Tibial nerve (tissue), 4 donors: ENCODE results near the gene RBM41. TPM values are rescaled to one million over a fixed set of nuclear protein-coding genes. Genes with fewer than 3 reads are reported as not detected.

ENCODE experiments used
- DNase-seq, 2 donors: peaks; one replicate each; pipeline ENCODE4 v3.0.0-alpha.2; 2019; ENCODE audit warnings: low spot score in 2 of 2
- H3K27ac ChIP-seq, 4 donors: fragments of 200-600 bp; sonication (generic) in 3 of 4; one replicate each; pipeline ENCODE4 v1.5.1; 2017 to 2019; ENCODE audit warnings: mild to moderate bottlenecking in 1 of 4
- H3K27me3 ChIP-seq, 2 donors: fragments of 200-600 bp; sonication (generic) in 1 of 2; one replicate each; pipeline versions ENCODE4 v1.5.1 to v1.6.0; 2017 to 2019
- H3K36me3 ChIP-seq, 3 donors: fragments of 200-600 bp; sonication (generic); one replicate each; pipeline ENCODE4 v1.5.1; 2018 to 2019
- H3K4me1 ChIP-seq, 4 donors: fragments of 200-600 bp; sonication (generic) in 3 of 4; one replicate each; pipeline ENCODE4 v1.5.1; 2017 to 2019
- H3K4me3 ChIP-seq, 4 donors: fragments of 200-600 bp; sonication (generic) in 3 of 4; one replicate each; pipeline ENCODE4 v1.5.1; 2017 to 2019; ENCODE audit warnings: mild to moderate bottlenecking in 1 of 4, moderate library complexity in 1 of 4
- H3K9me3 ChIP-seq, 4 donors: fragments of 200-600 bp; sonication (generic) in 3 of 4; one replicate each; pipeline ENCODE4 v1.5.1; 2017 to 2019
- CTCF ChIP-seq, 5 experiments: fragments of 200-600 bp in 3 of 5; fragments of 450-650 bp in 2 of 5; sonication (generic) in 3 of 5; IDR thresholded peaks; one replicate each; pipeline ENCODE4 v1.5.1; 2016 to 2019; ENCODE audit warnings: antibody characterized with exemption in 5 of 5, mild to moderate bottlenecking in 3 of 5, moderate library complexity in 2 of 5
- EP300 ChIP-seq, 2 donors: sonication (generic); formaldehyde crosslinking; IDR thresholded peaks; one replicate each; pipeline ENCODE4 v1.6.1; 2017; ENCODE audit warnings: antibody characterized with exemption in 2 of 2, mild to moderate bottlenecking in 1 of 2
- POLR2A ChIP-seq, 2 donors: fragments of 450-650 bp; IDR thresholded peaks; one replicate each; pipeline ENCODE4 v1.6.1; 2017; ENCODE audit warnings: antibody characterized with exemption in 2 of 2, mild to moderate bottlenecking in 2 of 2, moderate library complexity in 2 of 2
- WGBS, 2 donors: methylation state at CpG; one replicate each; pipeline ENCODE4 v1.1.5; 2018; 5-methylcytosine and 5-hydroxymethylcytosine counted together
- total RNA-seq, 4 donors: library from RNA; depleted of rRNA; stranded (reverse); fragments of >200 nt; gene quantifications; one replicate each; pipeline ENCODE4 v1.1.0, GENCODE V29; 2016

Gene RBM41
- total RNA-seq, 4 donors from 2014 or later, result 10.8 to 19.7 (median 16.6) TPM

- Histone ChIP-seq H3K4me3 (no peak overlapping the region), H3K36me3 (no peaks in the 10 kb centered on the region), H3K9me3 (no peaks in the 10 kb centered on the region), H3K27ac (no peak overlapping the region), H3K4me1 (no peaks in the 10 kb centered on the region), H3K27me3 (peaks cover 0 to 19% of the 10 kb centered on the region in 2 donors)
- DNase-seq, result no peak
- no peak for TF ChIP-seq POLR2A (IDR thresholded peaks at IDR 0.05)
- no peak for TF ChIP-seq EP300 (IDR thresholded peaks at IDR 0.05)
- no peak for TF ChIP-seq CTCF (IDR thresholded peaks at IDR 0.05)
These were observed 5.1 kb upstream of the RBM41 start for GRCh38 chrX:107123750-107124149.

- H3K4me3 ChIP-seq, result peak overlapping the region in 2 of 4 donors; percentile 60 to 69
- 80 to 93% methylated on average over 1 of the region's 1 CpG for WGBS, 2 donors
- H3K27me3 ChIP-seq, result peaks cover 0 to 12% of the 10 kb centered on the region in 2 donors
- H3K4me1 ChIP-seq, result peaks cover 0 to 12% (median 2%) of the 10 kb centered on the region in 4 donors
- H3K9me3 ChIP-seq, result no peaks in the 10 kb centered on the region
- no peak for DNase-seq
- TF ChIP-seq EP300 (IDR thresholded peaks at IDR 0.05), result no peak
- TF ChIP-seq POLR2A (IDR thresholded peaks at IDR 0.05), result no peak
- TF ChIP-seq CTCF (IDR thresholded peaks at IDR 0.05), result no peak
- peaks cover 0 to 12% (median 0%) of the 10 kb centered on the region in 3 donors for H3K36me3 ChIP-seq
- H3K27ac ChIP-seq, result peak overlapping the region in 1 of 4 donors; percentile 75
These were observed 661 bp upstream of the RBM41 start for GRCh38 chrX:107119283-107119682.

- no peak for DNase-seq
- Histone ChIP-seq H3K4me3 (peak overlapping the region; percentile 37 to 69 (median 60)), H3K36me3 (peaks cover 0 to 25% (median 0%) of the 10 kb centered on the region in 3 donors), H3K4me1 (peaks cover 0 to 12% (median 2%) of the 10 kb centered on the region in 4 donors), H3K9me3 (no peaks in the 10 kb centered on the region), H3K27me3 (peaks cover 0 to 12% of the 10 kb centered on the region in 2 donors), H3K27ac (peak overlapping the region in 3 of 4 donors; percentile 35 to 84 (median 75))
- TF ChIP-seq EP300 (IDR thresholded peaks at IDR 0.05), result no peak
- TF ChIP-seq CTCF (IDR thresholded peaks at IDR 0.05), result no peak
- TF ChIP-seq POLR2A (IDR thresholded peaks at IDR 0.05), result no peak
- WGBS, 2 donors, result 0 to 38% methylated on average over 2 to 8 of the region's 8 CpGs
These were observed 665 bp downstream of the RBM41 start for GRCh38 chrX:107117993-107118321.

- peaks cover 0 to 22% (median 0%) of the 10 kb centered on the region in 3 donors for H3K36me3 ChIP-seq
- H3K4me1 ChIP-seq, result no peaks in the 10 kb centered on the region
- no peaks in the 10 kb centered on the region for H3K9me3 ChIP-seq
- TF ChIP-seq EP300 (IDR thresholded peaks at IDR 0.05) (no peak), POLR2A (IDR thresholded peaks at IDR 0.05) (no peak), CTCF (IDR thresholded peaks at IDR 0.05) (no peak)
- H3K27ac ChIP-seq, result no peak overlapping the region
- DNase-seq, result no peak
- H3K27me3 ChIP-seq, result no peaks in the 10 kb centered on the region
- no peak overlapping the region for H3K4me3 ChIP-seq
- 77 to 91% methylated on average over 1 of the region's 1 CpG for WGBS, 2 donors
These were observed 11.2 kb downstream of the RBM41 start for GRCh38 chrX:107107459-107107858.

- Histone ChIP-seq H3K27ac (no peak overlapping the region), H3K4me3 (no peak overlapping the region), H3K9me3 (no peaks in the 10 kb centered on the region), H3K4me1 (no peaks in the 10 kb centered on the region), H3K36me3 (no peaks in the 10 kb centered on the region), H3K27me3 (no peaks in the 10 kb centered on the region)
- WGBS, 2 donors, result 10% methylated on average over 1 of the region's 1 CpG
- no peak for TF ChIP-seq CTCF (IDR thresholded peaks at IDR 0.05)
- TF ChIP-seq POLR2A (IDR thresholded peaks at IDR 0.05), result no peak
- TF ChIP-seq EP300 (IDR thresholded peaks at IDR 0.05), result no peak
- no peak for DNase-seq
These were observed 15.6 kb downstream of the RBM41 start for GRCh38 chrX:107102980-107103379.
